ENCODE data around the gene WDR87. TPM values are rescaled to one million over a fixed set of nuclear protein-coding genes. Genes with fewer than 3 reads are reported as not detected.

The WDR87 gene
- total and polyA plus RNA-seq, 2 of the 4 experiments (the other 2 are of a cell fraction) = not detected

DNA sequence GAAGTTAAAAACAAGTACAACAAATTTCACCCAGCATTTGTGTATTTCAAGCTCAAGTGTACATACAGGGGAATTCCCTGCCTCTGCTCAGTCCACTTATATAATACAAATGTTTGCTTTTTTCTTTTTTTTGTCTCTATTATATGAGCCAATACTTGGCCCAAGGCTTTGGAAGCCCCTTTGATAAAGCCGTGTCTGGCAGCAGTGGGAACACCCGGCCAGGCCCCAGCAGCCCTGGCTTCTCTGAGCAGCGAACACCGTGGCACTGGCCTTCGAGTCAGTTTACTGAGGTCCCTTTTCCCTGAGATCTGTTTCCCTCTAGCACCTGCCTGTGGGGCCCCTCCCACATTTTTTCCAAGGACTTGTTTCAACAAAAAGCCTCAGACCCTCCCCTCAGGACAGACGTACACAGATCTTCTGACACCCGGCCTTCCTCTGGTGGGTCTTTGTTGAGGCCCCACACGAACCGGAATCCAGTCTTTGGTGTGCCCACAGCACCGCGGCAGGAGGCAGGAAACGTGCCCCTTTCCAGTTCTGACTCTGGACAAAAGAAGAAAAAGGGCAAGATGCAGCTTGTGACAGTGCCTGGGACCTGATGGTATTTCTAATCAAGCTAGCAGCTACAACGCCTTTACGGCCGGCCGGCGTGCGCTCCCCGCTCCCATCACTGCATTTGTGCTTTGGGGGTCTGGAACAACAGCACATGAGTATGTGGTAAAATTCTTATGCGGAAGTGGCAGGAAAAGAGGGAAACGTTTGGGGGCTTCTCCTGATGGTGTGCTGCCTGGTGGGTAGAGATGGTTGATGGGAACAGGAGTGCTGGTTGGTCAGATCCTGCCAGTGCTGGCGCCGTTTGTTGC is 14.4 kb upstream of the WDR87 start (continued):
- no peak for TF ChIP-seq BHLHE40 (IDR thresholded peaks at IDR 0.05; ENCODE audit: low read depth, low read length)

DNA sequence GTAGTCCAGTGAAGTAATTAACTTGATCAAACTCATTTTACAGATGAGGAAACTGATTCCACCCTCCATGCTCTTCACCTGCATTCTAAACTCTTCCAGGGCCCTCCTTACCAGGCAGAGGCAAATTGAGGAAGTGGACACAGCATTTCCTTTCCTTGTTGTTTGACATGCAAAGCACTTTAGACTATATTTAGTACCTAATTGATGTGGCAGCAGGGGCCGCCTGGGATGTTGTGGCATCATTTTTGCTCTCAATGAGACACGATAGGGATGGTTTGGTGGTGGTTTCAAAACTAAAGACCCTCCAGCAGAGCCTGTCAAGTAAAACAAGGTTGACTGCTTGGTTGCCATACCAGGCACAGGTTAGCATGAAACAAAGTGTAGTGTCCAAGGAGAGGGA is 8.5 kb upstream of the WDR87 start:
- DNase-seq = no peak
- H3K18ac ChIP-seq (ENCODE audit: low read depth, low read length) = no peak overlapping the region
- intact Hi-C loops (cut with micrococcal nuclease) = no loop called here
- H2BK15ac ChIP-seq (ENCODE audit: low read depth, low read length) = no peak overlapping the region
- no peak overlapping the region for H2BK5ac ChIP-seq (ENCODE audit: low read depth, low read length, poor library complexity, severe bottlenecking)
- H3K36me3 ChIP-seq (ENCODE audit: control insufficient read depth, insufficient read depth, low read length) = peaks cover 6% of the 10 kb centered on the region
- H3K4me2 ChIP-seq (ENCODE audit: low read depth, low read length) = no peak overlapping the region
- no peak overlapping the region for H3K14ac ChIP-seq (replicated peaks; ENCODE audit: low read depth, low read length)
- H4K91ac ChIP-seq (ENCODE audit: insufficient read depth, low read depth, low read length) = no peak overlapping the region
- no peak overlapping the region for H2AK9ac ChIP-seq (replicated peaks; ENCODE audit: low read depth, low read length, poor library complexity)
- H2AFZ ChIP-seq (replicated peaks; ENCODE audit: low read length, poor library complexity) = no peak overlapping the region
- no peak overlapping the region for H2BK120ac ChIP-seq (ENCODE audit: low read depth, low read length)
- dilution Hi-C loops (cut with HindIII; ENCODE audit: low sequenced_read_pairs, unreplicated experiment) = no loop called here
- H4K20me1 ChIP-seq (ENCODE audit: insufficient read depth, low read length) = peaks cover 55% of the 10 kb centered on the region
- no peaks in the 10 kb centered on the region for H3K9me3 ChIP-seq (ENCODE audit: control insufficient read depth, insufficient read depth, low read length)
- no peak overlapping the region for H3K9ac ChIP-seq (ENCODE audit: low read depth, low read length)
- H3K23ac ChIP-seq (ENCODE audit: low read depth, low read length) = no peak overlapping the region
- H3K4me3 ChIP-seq (ENCODE audit: insufficient read depth, low read depth, low read length) = no peak overlapping the region
- peaks cover 15% of the 10 kb centered on the region for H3K9me1 ChIP-seq (ENCODE audit: insufficient read depth, low read length)
- H2BK20ac ChIP-seq (ENCODE audit: low read depth, low read length) = no peak overlapping the region
- no peak overlapping the region for H4K5ac ChIP-seq (ENCODE audit: low read depth, low read length)
- H2AK5ac ChIP-seq (ENCODE audit: low read depth, low read length) = no peak overlapping the region
- no TSS peak for BruUV-seq (replicated peaks)
- H3K79me1 ChIP-seq (ENCODE audit: low read depth in 1 of 2, low read length in 2 of 2) = peaks cover 37 to 75% of the 10 kb centered on the region in 2 experiments
- no peak for ATAC-seq (ENCODE audit: low read depth)
- no peaks in the 10 kb centered on the region for H3K27me3 ChIP-seq (ENCODE audit: control insufficient read depth, insufficient read depth, low read length)
- in situ Hi-C loops (cut with MboI; ENCODE audit: low sequenced_read_pairs) = no loop called here
- no peak overlapping the region for H3K4ac ChIP-seq (ENCODE audit: low read depth, low read length)
- ChIA-PET POLR2A (ENCODE audit: unreplicated experiment) (interaction anchor here (0.6 kb wide), 1 partner anchor 522 kb away, joined by 5 read pairs; no protein-coding TSS in a partner anchor), CTCF (no interaction called here)
- no peak overlapping the region for H3K27ac ChIP-seq (ENCODE audit: insufficient read depth, low read length)
- H3K56ac ChIP-seq (ENCODE audit: extremely low read depth, insufficient read depth, low read length) = no peak overlapping the region
- no peaks in the 10 kb centered on the region for H3K4me1 ChIP-seq (ENCODE audit: control insufficient read depth, insufficient read depth, low read length)
- 71% methylated on average over 1 of the region's 2 CpGs; no CpG with 5 or more reads in 1 of the 2 experiments for WGBS, 2 experiments (ENCODE audit: extremely low coverage in 2 of 2, insufficient read length in 1 of 2)
- H4K8ac ChIP-seq (ENCODE audit: low read depth in 2 of 2, low read length in 2 of 2) = no peak overlapping the region
- TF ChIP-seq BHLHE40 (IDR thresholded peaks at IDR 0.05; ENCODE audit: low read depth, low read length) = no peak
- no peak for TF ChIP-seq SMC3 (IDR thresholded peaks at IDR 0.05; ENCODE audit: low read depth, low read length)
- no peak for TF ChIP-seq POLR2A (IDR thresholded peaks at IDR 0.05; ENCODE audit: low read depth, low read length)
- no peak for TF ChIP-seq MAFK (IDR thresholded peaks at IDR 0.05; ENCODE audit: low read depth, low read length)
- no peak for TF ChIP-seq RFX5 (IDR thresholded peaks at IDR 0.05; ENCODE audit: low read depth, low read length)
- TF ChIP-seq RAD21 (IDR thresholded peaks at IDR 0.05; ENCODE audit: low read length) = no peak
- no peak for TF ChIP-seq RCOR1 (IDR thresholded peaks at IDR 0.05; ENCODE audit: insufficient replicate concordance, low read length)
- no peak for TF ChIP-seq MXI1 (IDR thresholded peaks at IDR 0.05; ENCODE audit: borderline replicate concordance, low read depth, low read length)
- TF ChIP-seq CEBPB (IDR thresholded peaks at IDR 0.05; ENCODE audit: low read depth, low read length) = no peak
- TF ChIP-seq, protein P1, sequence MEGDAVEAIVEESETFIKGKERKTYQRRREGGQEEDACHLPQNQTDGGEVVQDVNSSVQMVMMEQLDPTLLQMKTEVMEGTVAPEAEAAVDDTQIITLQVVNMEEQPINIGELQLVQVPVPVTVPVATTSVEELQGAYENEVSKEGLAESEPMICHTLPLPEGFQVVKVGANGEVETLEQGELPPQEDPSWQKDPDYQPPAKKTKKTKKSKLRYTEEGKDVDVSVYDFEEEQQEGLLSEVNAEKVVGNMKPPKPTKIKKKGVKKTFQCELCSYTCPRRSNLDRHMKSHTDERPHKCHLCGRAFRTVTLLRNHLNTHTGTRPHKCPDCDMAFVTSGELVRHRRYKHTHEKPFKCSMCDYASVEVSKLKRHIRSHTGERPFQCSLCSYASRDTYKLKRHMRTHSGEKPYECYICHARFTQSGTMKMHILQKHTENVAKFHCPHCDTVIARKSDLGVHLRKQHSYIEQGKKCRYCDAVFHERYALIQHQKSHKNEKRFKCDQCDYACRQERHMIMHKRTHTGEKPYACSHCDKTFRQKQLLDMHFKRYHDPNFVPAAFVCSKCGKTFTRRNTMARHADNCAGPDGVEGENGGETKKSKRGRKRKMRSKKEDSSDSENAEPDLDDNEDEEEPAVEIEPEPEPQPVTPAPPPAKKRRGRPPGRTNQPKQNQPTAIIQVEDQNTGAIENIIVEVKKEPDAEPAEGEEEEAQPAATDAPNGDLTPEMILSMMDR (conservative IDR thresholded peaks at IDR 0.05; ENCODE audit: low read depth, low read length) = no peak
- TF ChIP-seq MAZ (IDR thresholded peaks at IDR 0.05; ENCODE audit: borderline replicate concordance, low read depth, low read length) = no peak
- no peak for TF ChIP-seq USF2 (IDR thresholded peaks at IDR 0.05; ENCODE audit: low read depth, low read length)

Measured in IMR-90 (cell line).